ENCODE results near the gene ESR1. TPM values are rescaled to one million over a fixed set of nuclear protein-coding genes. Genes with fewer than 3 reads are reported as not detected.
"Not testable (repeated sequence)": the region's sequence is repeated elsewhere in the genome, so short reads cannot be mapped to it uniquely, and the experiment has no call there.

The ESR1 gene
- total RNA-seq, 1 experiment from 2014 or later, result 0.07 TPM

DNA sequence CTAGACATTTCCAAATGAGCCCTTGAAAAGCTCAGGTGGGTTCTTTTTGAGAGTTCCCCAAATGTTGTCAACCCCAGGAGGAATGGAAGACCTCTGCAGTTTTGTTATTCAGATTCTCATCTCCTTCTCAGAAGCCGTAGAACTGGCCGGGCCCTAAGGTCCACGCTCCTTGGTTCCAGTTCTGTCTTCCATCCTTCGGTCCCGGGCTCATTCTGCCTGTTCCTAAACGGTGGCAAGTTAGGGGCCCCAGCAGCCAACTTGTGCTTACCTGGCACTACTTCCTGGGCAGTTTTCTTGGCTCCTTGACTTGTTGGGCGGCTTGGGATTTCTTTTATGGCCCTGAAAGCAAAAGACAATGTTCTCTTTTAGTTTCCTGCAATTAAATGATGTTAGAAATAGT lies 6.4 kb downstream of the ESR1 start:
- no peak for DNase-seq (ENCODE audit: low read depth)

DNA sequence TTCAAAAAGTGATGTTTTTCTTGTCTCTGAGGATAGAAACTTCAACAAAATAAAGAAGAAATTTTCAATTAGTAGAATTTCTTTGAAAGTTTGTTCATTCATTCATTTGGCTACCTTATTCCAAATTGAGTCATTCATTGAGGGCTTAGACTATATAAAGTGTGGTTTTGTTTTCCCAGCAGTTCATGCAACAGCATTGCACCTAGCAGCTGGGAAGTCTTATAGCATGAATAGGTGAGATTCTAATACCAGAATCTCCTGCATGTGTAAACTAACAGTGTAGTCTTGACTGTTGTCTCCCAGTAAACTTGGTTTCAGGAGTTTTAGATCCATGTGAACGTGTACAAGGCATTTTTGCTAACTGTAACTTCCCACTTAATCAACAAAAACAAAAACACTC lies 7.1 kb downstream of the ESR1 start:
- no peak for DNase-seq (ENCODE audit: low read depth)

DNA sequence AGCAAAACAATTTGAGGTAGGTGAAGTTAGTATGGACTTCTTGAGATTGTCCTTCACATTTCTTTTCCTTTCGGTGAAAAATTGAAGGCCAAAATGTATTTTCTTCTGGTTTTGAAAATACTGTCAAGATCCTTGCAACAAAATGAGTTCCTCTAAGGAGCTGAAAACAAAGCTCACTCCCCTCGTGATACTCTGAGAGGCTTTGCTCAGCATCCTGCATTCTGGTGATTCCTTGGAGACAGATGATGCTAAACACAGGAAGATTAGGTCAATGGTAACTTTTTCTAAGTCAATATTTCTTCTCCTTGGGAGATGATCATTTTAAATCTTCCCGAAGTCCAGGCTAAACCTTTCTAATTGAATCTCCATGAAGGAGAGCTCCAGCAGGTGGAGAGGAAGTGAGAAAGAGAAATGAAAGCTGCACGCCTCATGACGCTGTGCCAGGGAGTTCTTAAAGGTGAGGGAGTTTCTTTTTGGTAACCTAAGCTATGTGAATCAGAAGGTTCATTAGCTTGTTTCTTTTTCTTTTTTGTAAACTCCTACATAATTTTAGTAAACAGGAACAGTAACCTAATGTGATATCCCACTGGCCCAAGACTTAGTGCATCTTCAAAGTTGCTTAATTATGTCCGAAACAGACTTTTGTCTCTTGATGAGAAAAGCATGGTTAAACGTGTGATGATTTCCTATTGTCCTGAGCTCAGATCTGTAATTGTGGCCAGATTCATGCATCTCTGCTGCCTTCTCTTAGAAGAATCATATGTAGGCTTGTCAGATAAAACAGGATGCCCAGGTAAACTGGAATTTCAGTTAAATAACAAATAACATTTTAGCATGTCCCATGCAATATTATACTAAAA lies 15.0 kb downstream of the ESR1 start:
- no peak for DNase-seq (ENCODE audit: low read depth)

DNA sequence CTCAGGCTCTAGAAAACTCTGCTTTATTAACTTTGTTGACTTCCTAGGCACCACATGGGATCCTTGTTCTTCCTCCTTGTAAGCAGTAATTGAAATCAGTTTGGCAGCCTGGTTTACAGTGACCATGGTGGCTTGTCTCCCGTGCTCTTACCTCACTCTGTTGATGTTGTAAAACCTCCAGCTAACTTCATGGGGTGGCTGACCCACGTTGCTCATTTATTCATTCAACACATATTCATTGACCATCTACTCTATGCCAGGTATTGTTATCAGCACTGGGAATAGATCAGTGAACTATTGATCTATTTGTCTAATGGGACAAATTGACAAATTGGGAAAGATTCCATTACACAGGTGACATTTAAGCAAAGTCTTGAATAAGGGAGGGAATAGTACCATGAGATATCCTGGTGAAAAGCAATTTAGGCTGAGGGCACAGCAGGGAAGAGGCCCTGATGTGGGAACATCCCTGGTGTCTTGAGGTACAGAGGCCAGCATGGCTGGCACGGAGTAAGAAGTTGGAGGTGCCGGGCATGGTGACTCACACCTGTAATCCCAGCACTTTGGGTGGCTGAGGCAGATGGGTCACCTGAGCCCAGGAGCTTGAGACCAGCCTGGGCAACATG lies 19.1 kb downstream of the ESR1 start:
- DNase-seq (ENCODE audit: low read depth), result no peak

DNA sequence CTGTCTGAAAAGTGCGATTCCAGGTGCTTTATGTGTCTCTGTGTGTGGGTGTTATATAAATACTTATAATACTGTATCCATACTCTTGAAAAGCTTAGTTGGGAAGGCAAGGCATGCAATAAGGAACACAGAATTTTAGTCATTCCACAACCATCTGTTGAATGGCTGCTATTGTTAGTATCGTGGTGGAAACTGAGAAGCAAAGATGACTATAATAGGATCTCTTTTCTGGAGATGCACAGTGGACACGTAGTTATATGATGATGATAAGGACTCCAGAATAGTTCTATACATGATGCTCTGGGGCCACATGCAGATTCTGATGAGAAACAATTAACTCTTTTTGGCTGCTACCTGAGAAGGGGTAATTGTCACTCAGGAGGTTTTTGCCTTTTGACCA lies 25.2 kb downstream of the ESR1 start:
- DNase-seq (ENCODE audit: low read depth), result no peak

DNA sequence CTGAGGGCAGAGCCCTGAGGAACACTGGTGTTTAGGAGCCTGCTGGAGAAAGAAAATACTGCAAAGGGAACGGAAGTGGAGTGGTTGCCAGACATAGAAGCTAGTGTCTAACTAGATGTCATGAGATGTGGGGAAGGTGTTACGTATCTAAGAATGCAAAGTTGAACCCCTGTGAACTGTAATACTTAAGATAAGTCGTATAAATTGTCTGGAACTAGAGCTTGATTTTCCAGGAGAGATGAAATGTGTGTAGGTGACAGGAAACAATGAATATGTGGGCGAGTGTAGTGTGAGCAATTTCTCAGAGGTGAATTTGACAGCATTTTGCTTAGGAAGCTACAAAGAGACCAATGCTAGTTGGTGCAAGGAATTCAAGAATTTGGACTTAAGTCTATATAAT lies 27.9 kb downstream of the ESR1 start:
- DNase-seq (ENCODE audit: low read depth), result no peak

DNA sequence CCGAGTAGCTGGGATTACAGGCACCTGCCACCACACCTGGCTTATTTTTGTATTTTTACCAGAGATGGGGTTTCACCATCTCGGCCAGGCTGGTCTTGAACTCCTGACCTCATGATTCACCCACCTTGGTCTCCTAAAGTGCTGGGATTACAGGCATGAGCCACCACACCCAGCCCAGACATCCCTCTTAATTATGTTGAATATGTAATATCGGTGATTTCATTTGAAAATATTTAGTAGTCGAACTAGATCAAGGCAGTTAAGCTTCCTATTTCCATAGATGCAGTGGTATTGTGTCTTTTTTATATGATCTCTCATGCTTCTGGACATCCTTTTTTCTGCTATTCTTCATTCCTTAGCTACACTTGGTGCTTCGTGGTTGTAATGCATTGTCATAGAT lies 29.7 kb downstream of the ESR1 start:
- DNase-seq (ENCODE audit: low read depth), result no peak

DNA sequence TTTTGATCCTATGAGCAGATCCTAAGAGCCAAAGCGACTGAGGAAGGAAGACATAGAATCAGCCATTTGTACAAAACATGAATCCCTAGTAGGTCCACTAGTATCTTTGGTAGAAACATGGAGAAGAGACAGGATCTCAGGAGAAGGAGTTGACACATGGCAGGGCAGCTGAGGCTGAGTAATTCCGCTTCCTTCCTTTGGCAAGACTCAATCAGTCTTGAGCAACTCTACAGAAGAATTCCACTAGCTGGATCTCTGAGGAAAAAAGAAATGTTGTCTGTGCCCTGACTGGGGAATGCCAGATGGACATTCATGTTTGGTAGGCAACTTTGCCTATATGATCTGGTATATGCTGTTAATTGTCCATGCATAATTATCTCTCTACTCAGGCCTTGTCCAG lies 35.3 kb downstream of the ESR1 start:
- DNase-seq (ENCODE audit: low read depth), result no peak

DNA sequence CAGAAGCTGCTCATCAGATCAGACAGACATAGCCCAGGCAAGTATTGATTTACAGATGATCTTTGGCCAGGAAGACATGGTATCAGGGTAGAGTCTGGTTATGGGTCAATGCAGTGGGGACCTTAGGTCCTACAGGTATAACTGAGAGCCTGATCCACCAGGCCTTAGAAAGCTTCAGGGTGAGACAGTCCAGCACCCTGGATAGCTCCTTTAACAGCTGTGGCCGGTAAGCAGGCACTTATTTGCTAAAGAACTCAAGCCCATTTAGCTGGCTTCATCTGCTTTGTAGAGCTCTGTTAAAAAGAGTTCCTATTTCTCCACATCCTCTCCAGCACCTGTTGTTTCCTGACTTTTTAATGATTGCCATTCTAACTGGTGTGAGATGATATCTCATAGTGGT lies 39.6 kb downstream of the ESR1 start:
- DNase-seq (ENCODE audit: low read depth), result peak; percentile 46

DNA sequence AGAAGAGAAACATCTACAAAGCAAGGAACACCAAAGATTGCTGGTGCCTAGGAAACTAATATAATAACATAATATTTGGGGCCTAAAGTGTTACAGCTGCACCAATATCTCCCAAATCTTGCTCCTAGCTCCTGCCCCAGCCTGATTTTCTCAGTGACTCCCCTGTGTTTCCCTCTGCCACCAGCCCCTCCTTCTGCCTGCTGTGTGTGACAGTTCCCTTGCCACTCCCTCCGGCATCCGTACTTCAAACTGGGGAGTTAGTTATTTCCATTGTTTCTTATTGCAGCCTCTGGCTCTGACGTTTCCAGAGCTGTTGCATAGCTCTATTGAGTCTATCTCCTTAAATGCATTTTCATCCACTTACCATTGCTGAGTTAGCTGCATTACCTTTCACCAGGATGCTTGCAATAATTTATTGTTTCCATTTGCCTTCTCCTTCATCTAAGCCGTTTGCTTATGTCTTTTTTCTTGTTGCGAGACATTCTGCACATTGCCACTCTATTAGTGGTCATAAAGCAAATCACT lies 43.1 kb downstream of the ESR1 start:
- DNase-seq (ENCODE audit: low read depth), result no peak

DNA sequence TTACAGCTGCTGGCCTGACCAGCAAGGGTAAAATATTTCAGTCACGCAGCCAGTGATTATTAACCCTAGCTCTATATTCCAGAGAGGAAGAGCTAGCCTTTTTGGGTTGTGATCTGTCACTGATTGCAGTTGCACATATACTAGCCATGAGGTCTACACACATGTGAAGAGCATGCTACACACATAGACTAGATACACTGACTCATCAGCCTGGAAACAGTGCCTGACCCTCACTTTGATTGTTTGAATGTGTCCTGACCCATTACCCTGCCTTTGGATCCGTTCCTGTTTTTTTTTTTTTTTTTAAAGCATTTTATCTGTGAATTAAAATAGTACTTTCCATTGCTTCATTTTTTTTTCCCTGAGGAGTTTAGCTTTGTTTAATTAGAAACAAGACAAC lies 50.8 kb downstream of the ESR1 start:
- no peak for DNase-seq (ENCODE audit: low read depth)

DNA sequence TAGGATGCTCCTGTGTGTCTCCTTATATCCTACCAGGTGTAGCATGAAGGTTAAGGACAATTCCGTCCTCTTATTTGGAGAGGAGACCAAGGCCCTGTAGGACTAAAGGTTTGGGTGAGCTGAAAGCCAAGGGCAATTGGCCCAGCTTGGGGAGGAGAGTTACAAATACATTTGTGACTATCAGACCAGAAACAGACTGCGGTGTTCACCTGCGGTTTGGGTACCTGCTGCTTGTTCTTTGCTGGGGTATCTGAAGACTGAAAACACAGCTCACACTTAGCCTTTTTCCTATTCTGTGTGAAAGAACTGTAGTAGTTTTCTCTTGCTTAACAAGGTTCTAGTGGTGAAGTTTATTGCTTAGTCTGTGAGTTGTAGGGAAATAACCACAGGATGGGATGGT lies 55.0 kb downstream of the ESR1 start:
- DNase-seq (ENCODE audit: low read depth), result no peak

DNA sequence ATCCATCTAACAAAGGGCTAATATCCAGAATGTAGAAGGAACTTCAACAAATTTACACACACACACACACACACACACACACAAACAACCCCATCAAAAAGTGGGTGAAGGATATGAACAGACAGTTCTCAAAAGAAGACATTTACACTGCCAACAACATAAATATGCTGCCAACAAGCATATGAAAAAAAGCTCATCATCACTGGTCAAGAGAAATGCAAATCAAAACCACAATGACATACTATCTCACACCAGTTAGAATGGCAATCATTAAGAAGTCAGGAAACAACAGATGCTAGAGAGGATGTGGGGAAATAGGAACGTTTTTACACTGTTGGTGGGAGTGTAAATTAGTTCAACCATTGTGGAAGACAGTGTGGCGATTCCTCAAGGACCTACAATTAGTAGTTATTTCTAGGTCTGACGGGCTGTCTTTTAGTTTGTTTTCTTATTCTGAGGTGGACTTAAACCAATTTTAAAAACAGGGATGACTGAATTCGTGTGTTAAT lies 59.9 kb downstream of the ESR1 start:
- DNase-seq (ENCODE audit: low read depth), result not testable (repeated sequence)

DNA sequence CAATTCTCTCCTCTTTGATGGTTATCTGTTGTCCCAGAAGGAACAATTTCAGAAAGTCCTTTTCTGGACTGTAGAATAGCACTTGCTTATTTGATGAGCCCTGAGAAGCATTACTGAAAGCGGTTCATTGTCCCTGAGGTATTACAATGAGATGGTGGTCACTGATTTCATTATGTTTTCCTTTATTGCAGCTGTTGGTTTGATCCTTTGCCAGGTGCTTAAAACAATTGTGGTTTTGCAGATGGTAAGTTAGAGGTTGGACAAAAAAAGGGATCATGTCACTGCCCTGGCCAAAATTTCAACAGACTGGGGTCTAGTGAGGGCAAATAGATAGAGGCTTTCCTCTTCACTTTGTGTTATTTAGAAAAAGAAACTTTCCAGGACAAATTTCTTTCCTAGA lies 61.9 kb downstream of the ESR1 start:
- peak; percentile 9 for DNase-seq (ENCODE audit: low read depth)

DNA sequence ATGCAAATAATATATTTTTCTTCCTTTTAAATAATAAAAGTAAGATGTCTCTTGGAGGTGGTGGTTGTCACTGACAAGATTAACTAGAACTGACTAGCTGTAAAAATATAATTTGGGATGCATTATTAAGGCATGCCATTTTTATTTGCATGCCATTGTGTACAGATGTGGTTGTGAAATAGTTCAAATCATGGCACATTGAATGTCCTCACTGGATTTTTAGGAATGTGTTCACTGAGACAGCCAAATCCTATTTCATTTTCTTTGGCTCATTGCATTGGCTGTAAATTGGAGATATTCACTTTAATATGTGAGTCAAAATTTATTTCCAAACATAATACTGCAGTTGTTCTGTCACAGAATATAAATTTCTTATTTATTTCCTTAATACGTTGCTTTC lies 62.3 kb downstream of the ESR1 start:
- DNase-seq (ENCODE audit: low read depth), result no peak

DNA sequence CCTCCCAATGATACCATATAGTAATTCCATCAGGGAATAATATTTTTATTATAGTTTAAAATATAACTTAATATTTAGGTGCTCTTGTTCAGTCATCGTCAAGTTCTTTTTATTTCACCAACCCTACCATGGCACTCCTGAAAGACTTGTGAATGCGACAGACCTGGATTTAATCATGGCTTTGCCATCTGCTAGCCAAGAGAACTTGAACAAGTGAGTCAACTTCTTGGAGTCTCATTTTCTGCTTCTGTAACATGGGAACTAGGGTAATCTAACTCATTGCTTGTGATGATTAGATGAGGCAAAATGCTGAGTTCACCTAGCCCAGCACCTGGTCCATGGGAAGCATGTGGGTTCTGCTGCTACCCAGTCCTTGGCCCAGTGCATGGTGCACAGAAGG lies 62.9 kb downstream of the ESR1 start:
- no peak for DNase-seq (ENCODE audit: low read depth)

DNA sequence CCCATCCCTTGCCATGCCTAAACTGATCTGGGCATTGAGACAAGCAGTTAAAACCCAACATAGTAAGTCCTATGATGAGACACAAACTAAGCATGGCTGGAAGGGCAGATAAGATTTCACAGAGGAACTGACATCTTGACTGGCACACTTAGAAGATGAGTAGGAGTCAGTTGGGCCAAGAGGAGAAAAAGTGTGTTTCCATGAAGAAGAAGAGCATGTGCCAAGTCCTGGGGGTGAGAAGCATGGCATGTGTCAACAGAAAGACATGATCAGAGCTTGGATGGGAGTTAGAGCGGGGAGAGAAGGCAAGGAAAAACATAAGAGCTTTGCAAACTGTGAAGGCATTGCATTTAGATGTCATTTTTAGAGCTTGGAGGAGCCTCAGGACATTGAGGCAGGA lies 68.0 kb downstream of the ESR1 start:
- DNase-seq (ENCODE audit: low read depth), result no peak

DNA sequence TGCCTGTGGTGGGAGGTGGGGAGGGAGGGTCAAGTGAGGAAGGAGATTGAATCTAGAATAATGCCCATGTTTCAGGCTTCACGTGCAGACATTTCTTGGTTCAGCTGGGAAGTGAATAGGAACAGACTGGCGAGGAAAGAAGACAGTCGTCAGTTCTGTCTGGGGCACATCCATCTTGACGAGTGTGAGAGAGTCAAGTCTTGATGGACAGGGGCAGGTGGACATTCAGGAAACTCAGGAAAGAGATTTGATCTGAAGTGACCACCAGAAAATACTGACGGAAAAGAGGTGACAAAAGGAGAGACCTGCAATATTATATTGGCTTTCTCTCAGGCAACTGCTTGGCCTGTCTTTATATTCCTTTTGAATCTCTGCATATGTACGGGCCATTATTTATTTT lies 68.6 kb downstream of the ESR1 start:
- DNase-seq (ENCODE audit: low read depth), result no peak

DNA sequence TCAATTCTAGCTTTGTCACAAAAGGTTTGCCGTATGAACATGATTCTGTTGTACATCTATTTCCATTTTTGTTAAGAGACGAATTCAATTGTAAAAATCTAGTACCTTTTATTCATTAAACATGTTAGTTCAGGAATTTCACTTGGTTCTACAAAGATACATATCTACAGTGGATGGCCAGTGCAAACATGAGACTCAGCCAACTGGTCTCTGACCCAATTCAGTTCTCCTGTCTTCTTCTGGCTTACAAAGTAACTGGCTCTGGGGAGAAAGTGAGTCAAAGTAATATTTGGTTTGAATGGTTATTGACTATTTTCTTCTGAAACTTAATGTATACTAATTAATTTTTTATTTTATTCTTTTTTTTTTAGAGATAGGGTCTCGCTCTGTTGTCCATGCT lies 70.0 kb downstream of the ESR1 start:
- no peak for DNase-seq (ENCODE audit: low read depth)

DNA sequence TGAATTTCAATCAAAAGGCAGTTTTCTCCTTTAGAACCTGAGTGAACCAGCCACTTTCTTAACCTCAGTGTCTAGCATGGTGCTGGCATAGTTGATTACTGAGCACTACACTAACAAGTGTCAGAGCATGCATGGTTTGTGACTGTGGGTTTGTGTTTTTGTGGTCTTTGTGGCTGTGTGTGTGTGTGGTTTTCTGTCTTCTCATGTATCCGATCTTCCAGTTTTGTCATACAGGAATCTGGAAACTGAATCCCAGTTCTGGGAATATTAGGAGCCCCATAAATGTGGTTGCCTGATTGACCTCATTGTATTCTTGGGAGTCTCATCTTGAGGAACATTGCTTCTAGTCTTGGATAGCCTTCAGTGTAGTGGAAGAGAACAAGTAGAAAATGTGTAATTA lies 73.7 kb downstream of the ESR1 start:
- DNase-seq (ENCODE audit: low read depth), result no peak

DNA sequence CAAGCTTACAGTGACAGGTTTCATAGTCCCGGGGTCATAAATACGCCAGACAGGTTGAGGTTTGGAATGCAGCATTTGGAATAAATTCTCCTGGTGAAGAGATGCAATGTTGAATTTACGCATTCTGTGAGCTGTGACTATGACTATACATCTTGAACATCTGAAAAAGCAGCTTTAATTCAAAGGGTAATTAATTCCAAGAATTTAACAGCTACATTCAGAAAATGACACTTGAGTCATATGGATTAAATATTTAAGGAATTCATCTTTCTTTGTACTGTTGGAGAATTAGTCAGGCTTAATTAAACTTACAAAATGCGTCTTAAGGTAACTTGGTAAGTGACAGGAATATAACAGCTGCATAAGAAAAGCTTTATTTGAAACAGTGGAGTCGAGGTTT lies 74.7 kb downstream of the ESR1 start:
- DNase-seq (ENCODE audit: low read depth), result no peak

DNA sequence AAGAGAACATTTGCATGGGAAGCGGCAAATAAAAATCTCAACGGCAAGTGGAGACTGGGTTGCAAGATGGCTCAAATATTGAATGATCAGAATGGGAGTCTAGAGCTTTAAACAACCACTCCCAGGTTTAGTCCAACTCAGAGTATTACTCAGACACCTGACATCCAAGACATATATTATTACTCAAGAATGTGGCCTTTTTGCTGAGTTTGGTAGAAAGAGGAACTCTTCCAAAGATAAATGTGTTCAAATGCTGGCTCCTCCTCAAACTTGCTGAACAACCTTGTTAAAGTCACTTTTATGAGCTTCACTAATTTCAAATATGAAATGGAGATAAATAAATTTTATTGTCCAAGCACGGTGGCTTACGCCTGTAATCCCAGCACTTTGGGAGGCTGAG lies 77.8 kb downstream of the ESR1 start:
- no peak for DNase-seq (ENCODE audit: low read depth)

DNA sequence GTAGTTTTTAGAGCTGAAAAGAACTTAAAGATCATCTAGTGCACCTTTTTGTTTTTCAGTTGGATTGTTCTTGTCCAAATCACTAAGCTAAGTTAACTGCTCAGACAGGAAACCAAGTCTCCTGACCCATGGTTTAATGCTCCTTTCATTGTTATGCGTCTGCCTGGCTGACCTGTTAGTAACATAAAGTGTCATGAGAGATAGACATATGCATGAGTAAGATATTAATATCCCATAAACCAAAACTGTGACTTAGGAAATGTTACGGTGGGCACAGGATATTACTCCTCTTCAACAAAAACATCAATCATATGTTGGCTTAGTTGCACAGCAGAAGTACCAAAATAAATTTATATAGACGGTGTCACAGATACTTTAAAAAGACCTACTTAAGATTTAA lies 84.0 kb downstream of the ESR1 start:
- no peak for DNase-seq (ENCODE audit: low read depth)
